Measurements from ENCODE around the gene SYT1.

Gene SYT1

DNA sequence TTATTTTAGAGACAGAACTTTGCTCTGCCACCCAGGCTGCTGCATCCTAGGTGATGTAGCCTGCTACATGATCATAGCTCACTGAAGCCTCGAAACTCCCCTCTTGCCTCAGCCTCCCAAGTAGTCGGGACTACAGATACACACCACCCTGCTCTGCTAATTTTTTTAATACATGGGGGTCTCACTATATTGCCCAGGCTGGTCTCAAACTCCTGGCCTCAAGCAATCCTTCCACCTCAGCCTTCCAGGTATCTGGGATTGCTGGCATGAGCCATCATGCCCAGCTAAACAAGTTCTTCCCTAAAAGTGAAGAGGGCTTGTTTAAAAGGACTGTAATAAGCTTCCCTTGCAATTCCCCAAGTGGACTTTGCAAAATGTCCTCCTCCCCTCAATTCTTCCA lies 515.8 kb downstream of the SYT1 start:
- Histone ChIP-seq H3K36me3 (replicated peaks) (no peaks in the 10 kb centered on the region), H3K27ac (no peak overlapping the region), H3K27me3 (replicated peaks) (no peaks in the 10 kb centered on the region), H3K4me3 (ENCODE audit: low read depth, low read length) (no peak overlapping the region)
- in situ Hi-C loops (cut with HindIII; ENCODE audit: low pct_ligation_motif_present, low sequenced_read_pairs): no loop called here
- no peak for DNase-seq
- TF ChIP-seq, protein P1, sequence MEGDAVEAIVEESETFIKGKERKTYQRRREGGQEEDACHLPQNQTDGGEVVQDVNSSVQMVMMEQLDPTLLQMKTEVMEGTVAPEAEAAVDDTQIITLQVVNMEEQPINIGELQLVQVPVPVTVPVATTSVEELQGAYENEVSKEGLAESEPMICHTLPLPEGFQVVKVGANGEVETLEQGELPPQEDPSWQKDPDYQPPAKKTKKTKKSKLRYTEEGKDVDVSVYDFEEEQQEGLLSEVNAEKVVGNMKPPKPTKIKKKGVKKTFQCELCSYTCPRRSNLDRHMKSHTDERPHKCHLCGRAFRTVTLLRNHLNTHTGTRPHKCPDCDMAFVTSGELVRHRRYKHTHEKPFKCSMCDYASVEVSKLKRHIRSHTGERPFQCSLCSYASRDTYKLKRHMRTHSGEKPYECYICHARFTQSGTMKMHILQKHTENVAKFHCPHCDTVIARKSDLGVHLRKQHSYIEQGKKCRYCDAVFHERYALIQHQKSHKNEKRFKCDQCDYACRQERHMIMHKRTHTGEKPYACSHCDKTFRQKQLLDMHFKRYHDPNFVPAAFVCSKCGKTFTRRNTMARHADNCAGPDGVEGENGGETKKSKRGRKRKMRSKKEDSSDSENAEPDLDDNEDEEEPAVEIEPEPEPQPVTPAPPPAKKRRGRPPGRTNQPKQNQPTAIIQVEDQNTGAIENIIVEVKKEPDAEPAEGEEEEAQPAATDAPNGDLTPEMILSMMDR (IDR thresholded peaks at IDR 0.05; ENCODE audit: low read depth, low read length, missing control alignments): no peak

DNA sequence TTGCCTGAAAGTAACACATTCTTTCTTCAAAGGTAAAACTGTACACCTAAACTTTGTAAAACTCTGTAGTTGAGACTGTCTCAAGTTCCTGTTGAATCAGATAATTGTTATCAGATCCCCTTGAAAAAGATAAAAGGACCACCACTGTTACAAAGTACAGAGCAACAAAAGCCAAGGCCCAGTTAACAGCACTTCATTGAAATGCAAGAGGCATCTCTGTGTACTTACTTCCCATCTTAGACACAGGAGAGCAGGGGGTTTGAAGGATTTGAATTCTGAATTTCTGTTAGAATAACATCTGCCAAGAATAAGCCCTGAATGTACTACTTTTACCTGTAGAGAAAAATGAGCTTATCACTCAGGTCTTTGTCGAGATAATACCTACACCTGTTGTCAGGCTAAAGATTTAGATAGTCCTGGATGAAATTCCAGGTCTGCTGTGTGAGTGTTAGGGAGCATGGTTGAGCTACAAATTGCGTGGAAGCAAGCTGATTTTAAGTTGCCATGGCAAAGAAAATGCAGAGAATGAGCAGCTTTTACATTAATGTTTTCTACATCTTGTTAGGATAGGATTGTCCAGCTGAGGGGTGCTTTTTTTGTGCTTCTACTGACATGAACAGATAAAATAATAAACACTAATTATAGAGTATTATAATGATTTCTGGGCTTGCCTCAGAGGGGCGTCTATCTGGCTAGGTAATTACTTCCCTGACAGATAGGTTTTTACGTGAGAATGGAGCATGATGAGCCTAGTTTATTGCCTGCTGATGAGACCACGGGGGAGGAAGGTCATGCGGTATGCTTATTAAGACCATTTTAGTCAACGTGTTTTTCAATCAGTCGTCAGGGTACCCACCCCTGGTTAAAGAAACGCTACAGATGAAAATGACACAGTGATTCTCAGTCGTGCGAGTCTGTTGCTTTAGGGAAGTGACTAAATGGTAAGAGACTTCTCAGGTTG lies 517.0 kb downstream of the SYT1 start:
- H3K36me3 ChIP-seq (replicated peaks): no peaks in the 10 kb centered on the region
- DNase-seq: no peak
- TF ChIP-seq, protein P1 (IDR thresholded peaks at IDR 0.05; ENCODE audit: low read depth, low read length, missing control alignments): no peak
- in situ Hi-C loops (cut with HindIII; ENCODE audit: low pct_ligation_motif_present, low sequenced_read_pairs): no loop called here
- H3K27me3 ChIP-seq (replicated peaks): no peaks in the 10 kb centered on the region
- H3K27ac ChIP-seq: no peak overlapping the region
- H3K4me3 ChIP-seq (ENCODE audit: low read depth, low read length): no peak overlapping the region

DNA sequence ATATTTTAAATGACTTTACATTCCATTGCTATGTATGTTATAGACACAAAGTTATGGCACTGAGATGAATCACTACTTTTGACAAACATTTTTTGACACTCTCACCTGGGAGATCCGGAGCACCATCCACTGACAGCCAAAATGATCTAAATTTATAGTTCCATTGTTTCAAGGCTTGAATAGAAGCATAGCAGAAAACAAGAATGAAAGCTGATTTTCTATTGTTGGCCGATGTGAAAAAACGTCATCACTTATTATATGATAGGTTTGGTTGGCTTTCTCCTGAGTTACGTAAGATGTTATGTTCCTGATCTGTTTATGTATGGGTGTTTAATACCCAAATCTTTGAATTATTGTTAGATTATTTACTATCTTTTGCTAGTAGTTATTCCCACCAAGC lies 520.0 kb downstream of the SYT1 start:
- DNase-seq: no peak
- in situ Hi-C loops (cut with HindIII; ENCODE audit: low pct_ligation_motif_present, low sequenced_read_pairs): no loop called here
- no peak overlapping the region for H3K4me3 ChIP-seq (ENCODE audit: low read depth, low read length)

DNA sequence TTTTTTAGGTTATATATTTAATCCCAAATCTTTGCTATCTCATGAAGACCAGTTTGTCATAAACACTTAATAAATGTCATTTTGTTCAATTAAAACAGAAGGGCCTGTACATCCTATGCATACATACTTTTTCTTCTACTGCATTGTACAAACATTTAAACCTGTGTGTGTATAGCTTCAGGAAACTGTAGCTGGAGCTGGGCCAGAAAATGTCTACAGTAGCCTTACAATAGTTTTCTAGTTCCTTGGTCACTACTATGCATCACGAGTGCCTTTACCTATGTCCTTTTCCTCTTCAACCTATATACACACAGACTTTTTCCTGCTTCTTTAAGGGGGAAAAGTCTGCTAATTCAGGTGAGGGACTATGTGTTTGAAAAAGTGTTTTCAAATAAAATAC lies 523.4 kb downstream of the SYT1 start:
- TF ChIP-seq, protein P1 (IDR thresholded peaks at IDR 0.05; ENCODE audit: low read depth, low read length, missing control alignments): no peak
- Histone ChIP-seq H3K27me3 (replicated peaks) (no peaks in the 10 kb centered on the region), H3K36me3 (replicated peaks) (no peaks in the 10 kb centered on the region), H3K27ac (no peak overlapping the region), H3K4me3 (ENCODE audit: low read depth, low read length) (no peak overlapping the region)
- no peak for DNase-seq
- in situ Hi-C loops (cut with HindIII; ENCODE audit: low pct_ligation_motif_present, low sequenced_read_pairs): no loop called here

More for the DNA sequence above, 520.0 kb downstream of the SYT1 start:
- H3K36me3 ChIP-seq (replicated peaks): no peaks in the 10 kb centered on the region
- TF ChIP-seq, protein P1 (IDR thresholded peaks at IDR 0.05; ENCODE audit: low read depth, low read length, missing control alignments): no peak
- H3K27me3 ChIP-seq (replicated peaks): no peaks in the 10 kb centered on the region
- H3K27ac ChIP-seq: no peak overlapping the region

DNA sequence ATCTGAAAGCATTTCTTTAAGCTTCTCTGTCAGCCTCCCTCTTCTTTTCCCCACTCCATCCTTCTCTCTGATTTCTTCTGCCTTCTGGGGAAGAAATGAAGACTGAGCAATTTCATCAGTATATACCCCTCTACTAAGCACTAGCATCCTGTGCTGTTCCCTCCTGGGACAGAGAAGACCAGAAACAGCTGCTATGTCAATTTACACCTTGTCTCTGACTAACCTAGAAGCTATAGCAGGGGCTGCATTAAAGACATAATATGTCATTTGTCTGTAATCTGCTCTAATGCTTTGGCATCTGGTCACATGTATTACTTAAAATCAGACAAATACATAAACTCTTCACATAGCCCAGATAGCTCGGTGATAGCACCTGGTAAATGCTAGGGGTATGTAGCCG lies 529.3 kb downstream of the SYT1 start:
- DNase-seq: no peak
- TF ChIP-seq, protein P1 (IDR thresholded peaks at IDR 0.05; ENCODE audit: low read depth, low read length, missing control alignments): no peak
- Histone ChIP-seq H3K27me3 (replicated peaks) (no peaks in the 10 kb centered on the region), H3K27ac (no peak overlapping the region), H3K36me3 (replicated peaks) (no peaks in the 10 kb centered on the region), H3K4me3 (ENCODE audit: low read depth, low read length) (no peak overlapping the region)
- in situ Hi-C loops (cut with HindIII; ENCODE audit: low pct_ligation_motif_present, low sequenced_read_pairs): no loop called here
